Smooth muscle cell (in vitro differentiated cells): ENCODE data around the gene USP31. TPM values are rescaled to one million over a fixed set of nuclear protein-coding genes. Genes with fewer than 3 reads are reported as not detected.

ENCODE experiments used
- DNase-seq: peaks from one replicate; lab custom pipeline; 2025; ENCODE audit not compliant: unreplicated experiment; lab: John Stamatoyannopoulos, UW
- H2AFZ ChIP-seq: fragments of 200-600 bp; sonication (generic); 2 replicates; pipeline ENCODE4 v1.6.0; 2016; ENCODE audit warnings: antibody characterized with exemption, low read depth, mild to moderate bottlenecking
- H3F3A ChIP-seq: fragments of 200-600 bp; sonication (generic); 2 replicates; pipeline ENCODE4 v1.6.0; 2017; ENCODE audit warnings: antibody characterized with exemption, low read depth
- H3K27ac ChIP-seq: fragments of 200-600 bp; sonication (generic); 2 replicates; pipeline ENCODE4 v1.5.1; 2016; ENCODE audit warnings: low read depth, mild to moderate bottlenecking
- H3K27me3 ChIP-seq: fragments of 200-600 bp; sonication (generic); 2 replicates; pipeline ENCODE4 v1.6.1; 2016; ENCODE audit warnings: low read depth, mild to moderate bottlenecking
- H3K36me3 ChIP-seq: fragments of 200-600 bp; sonication (generic); 2 replicates; pipeline ENCODE4 v1.5.1; 2016; ENCODE audit warnings: low read depth
- H3K4me1 ChIP-seq: fragments of 200-600 bp; sonication (generic); 2 replicates; pipeline ENCODE4 v1.5.1; 2016; ENCODE audit warnings: low read depth
- H3K4me2 ChIP-seq: fragments of 200-600 bp; sonication (generic); 2 replicates; pipeline ENCODE4 v1.6.0; 2016; ENCODE audit warnings: mild to moderate bottlenecking
- H3K4me3 ChIP-seq: fragments of 200-600 bp; sonication (generic); 2 replicates; pipeline ENCODE4 v1.5.1; 2016; ENCODE audit warnings: mild to moderate bottlenecking
- H3K79me2 ChIP-seq: fragments of 200-600 bp; sonication (generic); 2 replicates; pipeline ENCODE4 v1.6.0; 2016; ENCODE audit warnings: low read depth, mild to moderate bottlenecking
- H3K9ac ChIP-seq: fragments of 200-600 bp; sonication (generic); 2 replicates; pipeline ENCODE4 v1.6.0; 2016; ENCODE audit warnings: low read depth
- H3K9me3 ChIP-seq: fragments of 200-600 bp; sonication (generic); replicated peaks from 2 replicates; pipeline ENCODE4 v1.5.1; 2016; ENCODE audit warnings: low read depth
- H4K20me1 ChIP-seq: fragments of 200-600 bp; sonication (generic); 2 replicates; pipeline ENCODE4 v1.6.0; 2016; ENCODE audit warnings: low read depth
- CTCF ChIP-seq: fragments of 200-600 bp; sonication (generic); IDR thresholded peaks from 2 replicates; pipeline ENCODE4 v1.5.1; 2017; ENCODE audit warnings: borderline replicate concordance, mild to moderate bottlenecking, antibody characterized with exemption; ENCODE audit not compliant: insufficient read depth, poor library complexity, severe bottlenecking
- WGBS: methylation state at CpG from one replicate; pipeline ENCODE4 v1.1.7; 2016; ENCODE audit warnings: low lambda C conversion rate; 5-methylcytosine and 5-hydroxymethylcytosine counted together
- polyA plus RNA-seq: library from polyadenylated mRNA; unstranded; fragments of >200 nt; fragmentation: Nextera tagmentation; extraction: Ambion mirVana; gene quantifications from 2 replicates; pipeline ENCODE4 v1.2.1, GENCODE V29; 2016
- total RNA-seq: library from RNA; depleted of rRNA; stranded (reverse); fragments of >200 nt; gene quantifications from 2 replicates; pipeline ENCODE4 v1.2.3, GENCODE V29; 2014

USP31 gene
- total and polyA plus RNA-seq, 2 experiments from 2014 or later, result 2.7 to 5.7 TPM

GRCh38 chr16:23140107-23140506 is 9.1 kb downstream of the USP31 start:
- peaks cover 87% of the 10 kb centered on the region for H3K79me2 ChIP-seq
- H3K9ac ChIP-seq, result no peak overlapping the region
- H3K4me1 ChIP-seq, result no peaks in the 10 kb centered on the region
- no peak overlapping the region for H3K4me3 ChIP-seq
- 93% methylated on average over 2 of the region's 2 CpGs for WGBS
- no peaks in the 10 kb centered on the region for H3F3A ChIP-seq
- no peaks in the 10 kb centered on the region for H3K9me3 ChIP-seq
- H3K27ac ChIP-seq, result no peak overlapping the region
- H3K36me3 ChIP-seq, result no peaks in the 10 kb centered on the region
- no peak overlapping the region for H2AFZ ChIP-seq
- no peak for TF ChIP-seq CTCF
- H4K20me1 ChIP-seq, result peaks cover 75% of the 10 kb centered on the region
- DNase-seq, result no peak
- no peak overlapping the region for H3K4me2 ChIP-seq
- no peaks in the 10 kb centered on the region for H3K27me3 ChIP-seq

GRCh38 chr16:23137818-23138217 is 11.4 kb downstream of the USP31 start:
- Histone ChIP-seq H3K36me3 (no peaks in the 10 kb centered on the region), H3K4me1 (peaks cover 7% of the 10 kb centered on the region), H3K27ac (no peak overlapping the region), H3K9me3 (no peaks in the 10 kb centered on the region), H4K20me1 (peaks cover 83% of the 10 kb centered on the region), H3K79me2 (peaks cover 82% of the 10 kb centered on the region), H3K4me3 (no peak overlapping the region), H3K9ac (no peak overlapping the region), H3F3A (no peaks in the 10 kb centered on the region), H3K27me3 (no peaks in the 10 kb centered on the region), H2AFZ (no peak overlapping the region), H3K4me2 (no peak overlapping the region)
- TF ChIP-seq CTCF, result no peak
- 91% methylated on average over 5 of the region's 5 CpGs for WGBS
- no peak for DNase-seq

GRCh38 chr16:23137256-23137655 is 12.0 kb downstream of the USP31 start:
- Histone ChIP-seq H3F3A (no peaks in the 10 kb centered on the region), H3K4me2 (no peak overlapping the region), H2AFZ (no peak overlapping the region), H3K27ac (no peak overlapping the region), H3K36me3 (no peaks in the 10 kb centered on the region), H3K4me1 (peaks cover 7% of the 10 kb centered on the region), H3K79me2 (peaks cover 83% of the 10 kb centered on the region), H3K9ac (no peak overlapping the region), H3K27me3 (no peaks in the 10 kb centered on the region), H3K9me3 (no peaks in the 10 kb centered on the region), H4K20me1 (peaks cover 83% of the 10 kb centered on the region), H3K4me3 (no peak overlapping the region)
- 95% methylated on average over 2 of the region's 2 CpGs for WGBS
- no peak for TF ChIP-seq CTCF
- no peak for DNase-seq

- no peak for TF ChIP-seq CTCF
- H3K36me3 ChIP-seq, result no peaks in the 10 kb centered on the region
- H3K9ac ChIP-seq, result no peak overlapping the region
- 80% methylated on average over 3 of the region's 3 CpGs for WGBS
- H2AFZ ChIP-seq, result no peak overlapping the region
- no peak overlapping the region for H3K27ac ChIP-seq
- H3K9me3 ChIP-seq, result no peaks in the 10 kb centered on the region
- peaks cover 79% of the 10 kb centered on the region for H3K79me2 ChIP-seq
- H3K27me3 ChIP-seq, result no peaks in the 10 kb centered on the region
- no peaks in the 10 kb centered on the region for H3F3A ChIP-seq
- no peak overlapping the region for H3K4me3 ChIP-seq
- H3K4me1 ChIP-seq, result peaks cover 10% of the 10 kb centered on the region
- DNase-seq, result no peak
- H3K4me2 ChIP-seq, result no peak overlapping the region
- H4K20me1 ChIP-seq, result peaks cover 82% of the 10 kb centered on the region
Observed at GRCh38 chr16:23134274-23134673, 15.0 kb downstream of the USP31 start.
